ENCODE measurements around the gene OVCA2. TPM values are rescaled to one million over a fixed set of nuclear protein-coding genes. Genes with fewer than 3 reads are reported as not detected.

Gene OVCA2
- total RNA-seq, 1 experiment from 2014 or later, result 24.6 TPM

DNA sequence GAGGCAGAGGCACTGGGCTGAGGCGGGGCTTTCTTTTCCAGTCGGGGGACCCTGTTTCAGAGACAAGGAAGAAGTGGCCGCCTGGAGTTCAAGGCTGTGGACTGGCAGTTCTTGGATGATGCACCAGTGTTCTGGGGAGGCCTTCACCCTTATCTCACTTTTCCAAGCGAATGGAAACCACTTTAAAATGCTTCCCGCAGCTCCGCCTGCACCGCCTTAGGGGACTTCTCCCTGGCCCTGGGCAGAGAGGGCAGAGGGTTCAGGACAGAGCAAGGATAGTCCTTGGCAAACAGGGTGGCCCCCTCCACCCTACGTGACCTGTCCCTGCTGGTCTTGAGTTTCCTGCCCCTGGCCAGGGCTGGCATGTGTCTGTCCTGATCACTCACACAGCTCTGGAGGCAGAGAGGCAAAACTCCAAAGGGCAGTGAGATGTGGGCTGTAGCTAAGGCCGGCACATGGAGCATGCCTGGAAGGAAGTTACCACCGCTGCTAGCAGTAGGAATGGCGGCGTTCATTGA is 37.3 kb upstream of the OVCA2 start:
- TF ChIP-seq CTCF (conservative IDR thresholded peaks at IDR 0.05), result no peak
- H4K8ac ChIP-seq (replicated peaks; ENCODE audit: insufficient read length, low read depth, low read length), result no peak overlapping the region
- no peak overlapping the region for H4K5ac ChIP-seq (ENCODE audit: insufficient read length, low read depth, low read length)
- H2BK120ac ChIP-seq (ENCODE audit: low read depth, low read length, poor library complexity, severe bottlenecking), result no peak overlapping the region
- no peak overlapping the region for H3K27ac Mint-ChIP-seq
- no peak overlapping the region for H3K9ac ChIP-seq (ENCODE audit: extremely low read depth, insufficient read length, low read length)
- no peak overlapping the region for H2BK15ac ChIP-seq (ENCODE audit: low read depth, low read length)
- no peaks in the 10 kb centered on the region; a peak in 1 of 5 replicates for H3K9me3 Mint-ChIP-seq
- no peak overlapping the region for H4K91ac ChIP-seq (ENCODE audit: insufficient read length, low read depth, low read length)
- no CpG with 5 or more reads among the region's 12 CpGs for WGBS (ENCODE audit: extremely low coverage, insufficient read length, low lambda C conversion rate)
- H3K18ac ChIP-seq (ENCODE audit: insufficient read length, low read depth, low read length), result no peak overlapping the region
- no peaks in the 10 kb centered on the region for H3K79me1 ChIP-seq (ENCODE audit: insufficient read depth, low read depth, low read length, poor library complexity, severe bottlenecking)
- peaks cover under 1% of the 10 kb centered on the region; the same call in 1 of the 2 replicates for H3K27me3 ChIP-seq (ENCODE audit: insufficient read depth, low read length)
- no peak overlapping the region for H3K27ac ChIP-seq (ENCODE audit: insufficient read length, low read depth, low read length)
- H4K20me1 ChIP-seq (ENCODE audit: control insufficient read depth, insufficient read depth, insufficient read length), result no peaks in the 10 kb centered on the region
- H2BK20ac ChIP-seq (ENCODE audit: low read depth, low read length, poor library complexity, severe bottlenecking), result no peak overlapping the region
- no peak overlapping the region for H3K4me3 Mint-ChIP-seq
- H3K4me2 ChIP-seq (ENCODE audit: insufficient read depth, insufficient read length, low read length), result no peak overlapping the region
- H2BK5ac ChIP-seq (ENCODE audit: insufficient read length, low read length), result no peak overlapping the region
- H2AK5ac ChIP-seq (ENCODE audit: insufficient read length, low read length), result no peak overlapping the region
- no peak for DNase-seq
- H3K79me2 ChIP-seq (ENCODE audit: insufficient read depth, low read length), result no peaks in the 10 kb centered on the region
- no peak overlapping the region for H2BK12ac ChIP-seq (ENCODE audit: insufficient read length, low read depth, low read length)
- H2AFZ ChIP-seq (ENCODE audit: low read length), result no peak overlapping the region
- H3K4me1 Mint-ChIP-seq, result peaks cover 8 to 17% of the 10 kb centered on the region in 2 experiments
- H3K56ac ChIP-seq (ENCODE audit: insufficient read length, low read depth, low read length), result no peak overlapping the region
- no peaks in the 10 kb centered on the region for H3K23me2 ChIP-seq (ENCODE audit: insufficient read length, low read depth, low read length, poor library complexity, severe bottlenecking)
- H3K4me1 ChIP-seq (ENCODE audit: insufficient read depth, low read length), result no peaks in the 10 kb centered on the region; the same call in 1 of the 2 replicates
- H3K4ac ChIP-seq (ENCODE audit: low read depth, low read length), result no peak overlapping the region
- H3K9me3 ChIP-seq (ENCODE audit: control insufficient read depth, low read depth, low read length), result no peaks in the 10 kb centered on the region
- H3K23ac ChIP-seq (ENCODE audit: insufficient read length, low read depth, low read length), result no peak overlapping the region
- no peak overlapping the region for H3K14ac ChIP-seq (ENCODE audit: insufficient read depth, low read length)
- H3K36me3 Mint-ChIP-seq (ENCODE audit: insufficient read depth in 1 of 3, low read depth in 3 of 3), result no peaks in the 10 kb centered on the region
- H3K27me3 Mint-ChIP-seq (ENCODE audit: low read depth), result peaks cover 29% of the 10 kb centered on the region
- H3T11ph ChIP-seq (ENCODE audit: low read length), result no peak overlapping the region

All from H9 (cell line).